ENCODE data around the gene MT1F.

DNA sequence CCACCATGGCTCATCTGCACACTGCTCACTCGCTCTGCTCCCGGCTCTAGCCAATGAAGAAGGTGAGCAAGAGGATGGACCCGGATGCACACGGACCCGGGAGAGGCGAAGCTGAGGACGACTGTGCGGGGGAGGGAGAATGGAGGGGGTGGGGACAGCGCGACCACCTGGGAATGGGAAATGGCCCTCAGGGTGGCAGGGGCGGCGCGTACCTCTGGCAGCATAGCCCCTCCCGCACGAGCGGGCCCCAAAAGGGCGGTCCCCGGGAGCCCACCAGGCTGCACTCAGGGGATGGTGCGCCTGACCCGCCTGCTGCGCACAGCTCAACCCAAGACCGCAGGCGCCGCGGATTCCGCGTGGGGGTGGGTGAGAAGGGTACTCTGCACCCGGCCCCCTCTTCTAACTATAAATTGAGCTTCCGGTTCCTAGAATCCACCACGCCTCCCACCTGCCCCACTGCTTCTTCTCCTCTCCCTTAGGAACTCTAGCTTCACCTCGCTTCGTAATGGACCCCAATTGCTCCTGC lies 18.0 kb downstream of the MT1F start:
- TF ChIP-seq, protein P1, sequence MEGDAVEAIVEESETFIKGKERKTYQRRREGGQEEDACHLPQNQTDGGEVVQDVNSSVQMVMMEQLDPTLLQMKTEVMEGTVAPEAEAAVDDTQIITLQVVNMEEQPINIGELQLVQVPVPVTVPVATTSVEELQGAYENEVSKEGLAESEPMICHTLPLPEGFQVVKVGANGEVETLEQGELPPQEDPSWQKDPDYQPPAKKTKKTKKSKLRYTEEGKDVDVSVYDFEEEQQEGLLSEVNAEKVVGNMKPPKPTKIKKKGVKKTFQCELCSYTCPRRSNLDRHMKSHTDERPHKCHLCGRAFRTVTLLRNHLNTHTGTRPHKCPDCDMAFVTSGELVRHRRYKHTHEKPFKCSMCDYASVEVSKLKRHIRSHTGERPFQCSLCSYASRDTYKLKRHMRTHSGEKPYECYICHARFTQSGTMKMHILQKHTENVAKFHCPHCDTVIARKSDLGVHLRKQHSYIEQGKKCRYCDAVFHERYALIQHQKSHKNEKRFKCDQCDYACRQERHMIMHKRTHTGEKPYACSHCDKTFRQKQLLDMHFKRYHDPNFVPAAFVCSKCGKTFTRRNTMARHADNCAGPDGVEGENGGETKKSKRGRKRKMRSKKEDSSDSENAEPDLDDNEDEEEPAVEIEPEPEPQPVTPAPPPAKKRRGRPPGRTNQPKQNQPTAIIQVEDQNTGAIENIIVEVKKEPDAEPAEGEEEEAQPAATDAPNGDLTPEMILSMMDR (IDR thresholded peaks at IDR 0.05), result no peak
- no peak for TF ChIP-seq POLR2A (IDR thresholded peaks at IDR 0.05)
